ENCODE measurements around the gene CHRND. TPM values are rescaled to one million over a fixed set of nuclear protein-coding genes. Genes with fewer than 3 reads are reported as not detected.

CHRND gene
- total RNA-seq, 1 donor from 2014 or later = 4.1 TPM

DNA sequence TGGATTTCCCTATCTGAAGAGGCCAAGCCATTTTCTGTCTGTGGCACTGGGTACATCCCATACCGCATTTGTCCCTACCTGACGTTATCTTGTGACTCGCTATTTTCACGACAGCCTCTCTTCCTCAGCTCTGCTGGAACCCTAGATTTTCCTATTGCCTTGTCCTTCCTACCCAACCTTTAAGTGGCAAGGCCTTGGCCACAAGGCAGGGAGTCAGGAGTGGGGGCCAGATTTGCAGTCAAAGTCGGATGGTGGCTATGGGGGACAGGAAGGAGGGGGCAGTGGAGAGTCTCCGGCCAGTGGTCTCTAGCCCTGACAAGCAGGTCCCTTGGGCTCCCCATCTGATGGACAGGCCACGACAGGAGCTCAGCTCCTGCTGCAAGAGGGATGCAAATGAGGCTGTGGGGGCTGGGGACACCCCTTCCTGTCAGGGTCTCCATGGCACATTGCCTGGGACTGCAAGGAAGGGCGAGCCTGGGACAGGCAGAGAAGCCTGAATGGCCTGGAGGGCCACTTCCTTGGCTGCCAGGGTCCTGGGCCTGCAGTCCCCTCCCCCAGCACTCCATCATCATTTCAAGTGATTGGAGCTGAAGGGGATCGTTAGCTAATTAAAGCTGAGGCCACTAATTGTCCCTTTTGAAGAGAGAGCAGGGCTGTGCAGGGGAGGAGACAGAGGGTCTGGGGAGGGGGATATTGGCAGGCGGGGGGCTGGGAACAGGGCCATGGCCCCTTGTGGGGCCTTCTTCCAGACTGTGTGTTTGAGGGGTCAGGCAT is 32.1 kb upstream of the CHRND start:
- peaks cover 37% of the 10 kb centered on the region for H3K4me1 Mint-ChIP-seq
- H3K9me3 Mint-ChIP-seq = peaks cover 2% of the 10 kb centered on the region
- TF ChIP-seq, protein P1, sequence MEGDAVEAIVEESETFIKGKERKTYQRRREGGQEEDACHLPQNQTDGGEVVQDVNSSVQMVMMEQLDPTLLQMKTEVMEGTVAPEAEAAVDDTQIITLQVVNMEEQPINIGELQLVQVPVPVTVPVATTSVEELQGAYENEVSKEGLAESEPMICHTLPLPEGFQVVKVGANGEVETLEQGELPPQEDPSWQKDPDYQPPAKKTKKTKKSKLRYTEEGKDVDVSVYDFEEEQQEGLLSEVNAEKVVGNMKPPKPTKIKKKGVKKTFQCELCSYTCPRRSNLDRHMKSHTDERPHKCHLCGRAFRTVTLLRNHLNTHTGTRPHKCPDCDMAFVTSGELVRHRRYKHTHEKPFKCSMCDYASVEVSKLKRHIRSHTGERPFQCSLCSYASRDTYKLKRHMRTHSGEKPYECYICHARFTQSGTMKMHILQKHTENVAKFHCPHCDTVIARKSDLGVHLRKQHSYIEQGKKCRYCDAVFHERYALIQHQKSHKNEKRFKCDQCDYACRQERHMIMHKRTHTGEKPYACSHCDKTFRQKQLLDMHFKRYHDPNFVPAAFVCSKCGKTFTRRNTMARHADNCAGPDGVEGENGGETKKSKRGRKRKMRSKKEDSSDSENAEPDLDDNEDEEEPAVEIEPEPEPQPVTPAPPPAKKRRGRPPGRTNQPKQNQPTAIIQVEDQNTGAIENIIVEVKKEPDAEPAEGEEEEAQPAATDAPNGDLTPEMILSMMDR (conservative IDR thresholded peaks at IDR 0.05) = no peak
- DNase-seq (ENCODE audit: low read depth, low spot score) = no peak
- H3K36me3 Mint-ChIP-seq (ENCODE audit: low read depth) = no peaks in the 10 kb centered on the region
- H3K27me3 Mint-ChIP-seq (ENCODE audit: low read depth) = peaks cover 27% of the 10 kb centered on the region
- H3K4me3 Mint-ChIP-seq = no peak overlapping the region
- H3K27ac Mint-ChIP-seq (ENCODE audit: unreplicated experiment) = no peak overlapping the region

DNA sequence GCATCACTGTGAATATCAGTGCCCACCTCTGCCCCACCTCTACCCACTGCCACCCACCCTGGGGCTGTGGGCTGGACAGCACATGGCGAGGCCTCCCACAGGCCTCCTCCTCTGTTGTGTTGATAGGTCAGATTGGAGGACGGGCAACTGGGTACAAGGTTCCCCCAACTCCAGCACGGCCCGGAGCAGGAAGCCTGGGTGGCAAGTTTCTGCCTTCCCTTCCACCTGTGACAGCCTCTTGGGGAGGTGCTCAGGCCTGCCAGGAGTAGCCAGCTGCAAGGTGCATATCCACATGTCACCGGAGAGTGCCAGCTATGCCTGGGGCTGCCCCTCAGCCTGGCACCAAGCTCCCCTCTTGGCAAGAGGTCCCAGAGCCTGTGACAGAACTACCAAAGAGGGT is 31.4 kb upstream of the CHRND start:
- Mint-ChIP-seq H3K4me3 (no peak overlapping the region), H3K27me3 (ENCODE audit: low read depth) (peaks cover 21% of the 10 kb centered on the region), H3K9me3 (peaks cover 2% of the 10 kb centered on the region), H3K4me1 (peaks cover 30% of the 10 kb centered on the region), H3K27ac (ENCODE audit: unreplicated experiment) (no peak overlapping the region), H3K36me3 (ENCODE audit: low read depth) (no peaks in the 10 kb centered on the region)
- no peak for DNase-seq (ENCODE audit: low read depth, low spot score)
- TF ChIP-seq, protein P1 (conservative IDR thresholded peaks at IDR 0.05) = no peak

DNA sequence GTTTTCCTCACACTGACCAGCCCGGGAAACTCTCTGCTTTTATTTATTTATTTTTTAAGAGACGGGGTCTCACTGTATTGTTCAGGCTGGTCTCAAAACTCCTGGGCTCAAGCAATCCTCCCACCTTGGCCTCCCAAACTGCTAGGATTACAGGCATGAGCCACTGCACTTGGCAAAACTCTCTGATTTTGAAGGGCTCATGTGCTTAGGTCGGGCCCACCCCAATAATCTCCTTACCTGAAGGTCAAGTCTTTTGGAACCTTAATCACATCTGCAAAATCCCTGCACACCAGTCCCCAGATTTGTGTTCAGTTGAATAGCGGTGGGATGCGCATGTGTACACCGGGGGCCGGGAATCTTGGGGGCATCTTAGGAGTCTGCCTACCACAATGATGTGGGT is 30.7 kb upstream of the CHRND start:
- H3K4me1 Mint-ChIP-seq = peaks cover 28% of the 10 kb centered on the region
- peaks cover 15% of the 10 kb centered on the region for H3K27me3 Mint-ChIP-seq (ENCODE audit: low read depth)
- DNase-seq (ENCODE audit: low read depth, low spot score) = no peak
- H3K4me3 Mint-ChIP-seq = no peak overlapping the region
- H3K36me3 Mint-ChIP-seq (ENCODE audit: low read depth) = no peaks in the 10 kb centered on the region
- peaks cover 2% of the 10 kb centered on the region for H3K9me3 Mint-ChIP-seq
- TF ChIP-seq, protein P1 (conservative IDR thresholded peaks at IDR 0.05) = no peak
- H3K27ac Mint-ChIP-seq (ENCODE audit: unreplicated experiment) = peak overlapping the region; percentile 19

DNA sequence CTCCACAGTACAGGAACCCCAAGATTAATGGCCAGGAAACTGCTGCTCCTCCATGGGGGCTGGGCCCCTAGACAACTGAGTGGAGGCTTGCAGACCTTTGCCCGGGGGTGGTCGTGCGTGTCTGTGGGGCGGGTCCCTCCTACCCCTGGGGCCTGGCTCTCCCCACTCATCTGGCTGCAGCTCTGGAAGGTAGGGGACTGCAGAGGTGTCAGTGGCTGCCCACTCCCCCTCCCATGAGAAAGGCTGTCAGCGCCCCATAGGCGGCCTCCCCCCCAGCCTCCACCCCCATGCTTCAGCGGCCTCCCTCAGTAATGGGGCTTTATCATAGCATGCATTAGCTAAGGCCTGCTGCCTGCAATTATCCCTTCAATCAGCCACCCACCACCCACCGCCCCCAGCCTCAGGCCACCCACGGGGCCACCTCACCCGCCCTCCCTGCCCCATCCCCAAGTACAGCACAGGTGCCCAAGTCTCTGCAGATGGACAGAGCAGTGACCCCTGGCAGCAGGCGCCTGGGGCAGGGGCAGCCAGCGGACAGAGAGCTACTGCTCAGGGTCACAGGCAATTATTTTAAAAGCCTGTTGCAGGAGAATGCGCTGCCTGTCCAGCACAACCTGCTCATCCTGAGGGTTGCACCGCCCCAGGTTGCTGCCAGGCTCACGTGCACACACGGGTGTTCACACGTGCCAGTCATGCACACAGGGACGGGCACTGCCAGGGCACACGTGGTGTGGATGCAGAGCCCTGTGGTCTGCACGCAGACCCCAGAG is 29.3 kb upstream of the CHRND start:
- no peaks in the 10 kb centered on the region for H3K36me3 Mint-ChIP-seq (ENCODE audit: low read depth)
- H3K4me3 Mint-ChIP-seq = no peak overlapping the region
- TF ChIP-seq, protein P1 (conservative IDR thresholded peaks at IDR 0.05) = no peak
- peaks cover 28% of the 10 kb centered on the region for H3K4me1 Mint-ChIP-seq
- H3K27ac Mint-ChIP-seq (ENCODE audit: unreplicated experiment) = no peak overlapping the region
- H3K27me3 Mint-ChIP-seq (ENCODE audit: low read depth) = peaks cover 12% of the 10 kb centered on the region
- DNase-seq (ENCODE audit: low read depth, low spot score) = no peak
- peaks cover 2% of the 10 kb centered on the region for H3K9me3 Mint-ChIP-seq

DNA sequence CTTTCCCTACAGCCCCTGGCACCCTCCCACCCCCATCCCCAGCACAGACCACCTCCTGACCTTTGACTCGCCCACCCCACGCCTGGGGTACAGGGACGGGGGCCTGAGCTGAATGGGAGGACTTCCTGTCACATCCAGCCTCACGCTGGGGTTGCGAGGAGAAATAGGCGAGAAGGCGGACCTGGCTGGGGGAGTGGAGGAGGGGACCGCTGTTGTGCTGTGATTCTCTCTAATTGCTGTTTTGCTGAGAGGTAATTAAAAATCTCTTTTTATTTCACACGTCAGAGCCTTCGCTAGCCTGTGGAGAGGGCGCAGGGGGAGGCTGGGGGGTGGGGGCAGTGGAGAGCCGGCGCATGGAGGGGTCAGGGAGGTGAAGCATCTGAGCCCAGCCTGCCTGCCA is 28.6 kb upstream of the CHRND start:
- Mint-ChIP-seq H3K4me3 (no peak overlapping the region), H3K27me3 (ENCODE audit: low read depth) (peaks cover 13% of the 10 kb centered on the region), H3K27ac (ENCODE audit: unreplicated experiment) (peak overlapping the region; percentile 62), H3K36me3 (ENCODE audit: low read depth) (no peaks in the 10 kb centered on the region), H3K4me1 (peaks cover 30% of the 10 kb centered on the region), H3K9me3 (peaks cover 2% of the 10 kb centered on the region)
- TF ChIP-seq, protein P1 (conservative IDR thresholded peaks at IDR 0.05) = no peak
- DNase-seq (ENCODE audit: low read depth, low spot score) = no peak
